Heart left ventricle (tissue), 16 donors: ENCODE results near the gene ACSL1. TPM values are rescaled to one million over a fixed set of nuclear protein-coding genes. Genes with fewer than 3 reads are reported as not detected.

Source experiments
- ATAC-seq, 4 donors: fragments of 200-7000 bp; cut with Tn5 transposase; one replicate each; pipeline ENCODE4 v1.9.1; 2020 to 2022; ENCODE audit warnings: moderate library complexity in 4 of 4, mild to moderate bottlenecking in 3 of 4, moderate number of reproducible peaks in 1 of 4
- DNase-seq, 5 donors: peaks; one replicate each; pipeline ENCODE4 v3.0.0-alpha.2; 2020
- H3K27ac ChIP-seq, 12 donors: fragments of 200-600 bp; sonication (generic) in 4 of 12; one replicate each; pipeline versions ENCODE4 v1.5.0 to v1.8.0; 2016 to 2022; ENCODE audit warnings: mild to moderate bottlenecking in 2 of 12
- H3K27me3 ChIP-seq, 9 donors: fragments of 200-600 bp; sonication (generic) in 2 of 9; one replicate each; pipeline versions ENCODE4 v1.5.1 to v1.8.0; 2016 to 2022; ENCODE audit warnings: mild to moderate bottlenecking in 3 of 9
- H3K36me3 ChIP-seq, 9 donors: fragments of 200-600 bp; sonication (generic) in 2 of 9; one replicate each; pipeline versions ENCODE4 v1.5.0 to v1.8.0; 2018 to 2022; ENCODE audit warnings: mild to moderate bottlenecking in 2 of 9
- H3K4me1 ChIP-seq, 12 donors: fragments of 200-600 bp; sonication (generic) in 4 of 12; one replicate each; pipeline versions ENCODE4 v1.5.0 to v1.8.0; 2016 to 2022; ENCODE audit warnings: mild to moderate bottlenecking in 3 of 12
- H3K4me3 ChIP-seq, 12 donors: fragments of 200-600 bp; sonication (generic) in 4 of 12; one replicate each; pipeline versions ENCODE4 v1.5.0 to v1.8.0; 2017 to 2022; ENCODE audit warnings: mild to moderate bottlenecking in 9 of 12, moderate library complexity in 4 of 12
- H3K9me3 ChIP-seq, 12 donors: fragments of 200-600 bp; sonication (generic) in 4 of 12; one replicate each; pipeline versions ENCODE4 v1.5.0 to v1.8.0; 2016 to 2022; ENCODE audit warnings: mild to moderate bottlenecking in 1 of 12
- CTCF ChIP-seq, 12 donors: fragments of 200-600 bp; sonication (generic) in 4 of 12; IDR thresholded peaks; one replicate each; pipeline versions ENCODE4 v1.5.0 to v1.8.0; 2018 to 2022; ENCODE audit warnings: antibody characterized with exemption in 12 of 12, mild to moderate bottlenecking in 5 of 12
- POLR2A ChIP-seq, 2 donors: fragments of 450-650 bp; IDR thresholded peaks; one replicate each; pipeline ENCODE4 v1.6.1; 2017; ENCODE audit warnings: antibody characterized with exemption in 2 of 2, mild to moderate bottlenecking in 2 of 2, moderate library complexity in 2 of 2
- WGBS, 4 donors: extraction: QIAGEN DNeasy Blood & Tissue Kit in 2 of 4; methylation state at CpG; one replicate each; pipeline versions ENCODE4 v1.1.5 to v1.1.7; 2013 to 2018; 5-methylcytosine and 5-hydroxymethylcytosine counted together
- intact Hi-C, 10 donors: fragments of 100-400 bp; cut with DNase I; formaldehyde crosslinking; loops; one replicate each; pipeline versions ENCODE4 v1.11.1 to v1.14.2; 2022
- polyA plus RNA-seq, 2 donors: library from polyadenylated mRNA; stranded (reverse); fragments of 200-250 nt; gene quantifications; one replicate each; pipeline ENCODE4 v1.2.3, GENCODE V29; 2013
- total RNA-seq, 9 donors: library from RNA; depleted of rRNA in 2 of 9; stranded (reverse); fragments of >200 nt in 2 of 9; fragmentation: NEBNext Ultra II Directional in 3 of 9; extraction: Animal tissue kit (Norgen Biotek cat#: 25700) in 3 of 9; gene quantifications; one replicate each; pipeline versions ENCODE4 v1.1.0 to v1.2.4, GENCODE V29; 2016 to 2023
- donor health status: ischemic (EF 13 %, LVEDD 7.1; RV severe dilation, severe dysfunction).
- donor health status: healthy with polysubstance abuse.
- donor health status: DM: no; HTN: yes; CAD: no.
- donor health status: DM: no; HTN: no; CAD: no.
- donor health status: ischemic (EF 25% LVEDD 6.9; RV normal size, moderate dysfunction).
- donor health status: ischemic (EF 25% LVEDD 5.7; RV mildly dilated, moderate dysfunction).
- donor health status: healthy.
- donor health status: DM: yes; HTN: yes; CAD: no.
- donor health status: ischemic (EF 35%, LVEDD 5.7; RV mildly dilated, moderate dysfunction).
- donor health status: nonischemic (EF 11% LVEDD 7.7; RV severe dilation, severe dysfunction).
- donor health status: DM: yes; HTN: yes; CAD: no.
- donor health status: PGD.
- donor health status: ischemic (EF 29% LVEDD 5.4; RV normal size, mild dysfunction).
- donor health status: nonischemic (EF 23%, LVEDD 6.1; RV moderate dilation, normal function).

The ACSL1 gene
- total and polyA plus RNA-seq, 11 donors: 171 to 603 (median 266) TPM

- no peaks in the 10 kb centered on the region for H3K27me3 ChIP-seq
- DNase-seq (no peak), ATAC-seq (no peak)
- no peak overlapping the region for H3K27ac ChIP-seq
- H3K4me3 ChIP-seq: no peak overlapping the region
- no peaks in the 10 kb centered on the region for H3K9me3 ChIP-seq
- H3K36me3 ChIP-seq: peaks cover 0 to 70% (median 35%) of the 10 kb centered on the region in 9 donors
- peaks cover 0 to 80% (median 21%) of the 10 kb centered on the region in 12 donors for H3K4me1 ChIP-seq
- 83 to 93% (median 90%) methylated on average over 7 of the region's 7 CpGs for WGBS, 4 donors
- intact Hi-C loops: no loop called here
- TF ChIP-seq POLR2A (IDR thresholded peaks at IDR 0.05) (no peak), CTCF (IDR thresholded peaks at IDR 0.05) (no peak)
Measured at GRCh38 chr4:184798504-184798903, 27.3 kb downstream of the ACSL1 start.

GRCh38 chr4:184796906-184797305, 28.9 kb downstream of the ACSL1 start:
- Histone ChIP-seq H3K4me1 (peaks cover 0 to 84% (median 31%) of the 10 kb centered on the region in 12 donors), H3K36me3 (peaks cover 0 to 55% (median 33%) of the 10 kb centered on the region in 9 donors), H3K4me3 (no peak overlapping the region), H3K27me3 (no peaks in the 10 kb centered on the region), H3K27ac (no peak overlapping the region), H3K9me3 (no peaks in the 10 kb centered on the region)
- peak in 3 of 4 donors; percentile 39 to 71 (median 48) for ATAC-seq
- TF ChIP-seq POLR2A (IDR thresholded peaks at IDR 0.05): no peak
- TF ChIP-seq CTCF (IDR thresholded peaks at IDR 0.05): no peak
- whole genome bisulfite sequencing, 4 donors: 67 to 78% (median 72%) methylated on average over 9 of the region's 9 CpGs
- intact Hi-C loops: no loop called here
- no peak for DNase-seq

GRCh38 chr4:184795214-184795844, 30.4 kb downstream of the ACSL1 start:
- peaks cover 0 to 55% (median 23%) of the 10 kb centered on the region in 9 donors for H3K36me3 ChIP-seq
- no peak overlapping the region for H3K4me3 ChIP-seq
- no peak for TF ChIP-seq CTCF (IDR thresholded peaks at IDR 0.05)
- no peak for TF ChIP-seq POLR2A (IDR thresholded peaks at IDR 0.05)
- peak in 1 of 4 donors; percentile 8 for ATAC-seq
- peaks cover 0 to 83% (median 35%) of the 10 kb centered on the region in 12 donors for H3K4me1 ChIP-seq
- peak overlapping the region in 6 of 12 donors; percentile 8 to 44 (median 22) for H3K27ac ChIP-seq
- no peaks in the 10 kb centered on the region for H3K9me3 ChIP-seq
- no peaks in the 10 kb centered on the region for H3K27me3 ChIP-seq
- no peak for DNase-seq
- intact Hi-C loops: no loop called here
- 40 to 46% (median 45%) methylated on average over 9 of the region's 9 CpGs for WGBS, 4 donors

- Histone ChIP-seq H3K4me3 (no peak overlapping the region), H3K27me3 (no peaks in the 10 kb centered on the region), H3K36me3 (peaks cover 0 to 51% (median 21%) of the 10 kb centered on the region in 9 donors), H3K4me1 (peaks cover 0 to 80% (median 35%) of the 10 kb centered on the region in 12 donors), H3K9me3 (no peaks in the 10 kb centered on the region), H3K27ac (peak overlapping the region in 2 of 12 donors; percentile 13 to 18)
- DNase-seq: no peak
- ATAC-seq: no peak
- no peak for TF ChIP-seq POLR2A (IDR thresholded peaks at IDR 0.05)
- no peak for TF ChIP-seq CTCF (IDR thresholded peaks at IDR 0.05)
- intact Hi-C loops: no loop called here
- WGBS, 4 donors: 89 to 100% (median 94%) methylated on average over 5 of the region's 5 CpGs
Measured at GRCh38 chr4:184794470-184794869, 31.3 kb downstream of the ACSL1 start.
